HG02798 (cell line): Measurements from ENCODE around the gene YLPM1.

Experiments used
- ATAC-seq: cut with Tn5 transposase; IDR thresholded peaks from one replicate; pipeline ENCODE4 v1.9.1; 2021; ENCODE audit warnings: mild to moderate bottlenecking; ENCODE audit not compliant: unreplicated experiment, poor library complexity

YLPM1 gene

GRCh38 chr14:74867673-74868072, 104.6 kb downstream of the YLPM1 start:
- no peak for ATAC-seq

DNA sequence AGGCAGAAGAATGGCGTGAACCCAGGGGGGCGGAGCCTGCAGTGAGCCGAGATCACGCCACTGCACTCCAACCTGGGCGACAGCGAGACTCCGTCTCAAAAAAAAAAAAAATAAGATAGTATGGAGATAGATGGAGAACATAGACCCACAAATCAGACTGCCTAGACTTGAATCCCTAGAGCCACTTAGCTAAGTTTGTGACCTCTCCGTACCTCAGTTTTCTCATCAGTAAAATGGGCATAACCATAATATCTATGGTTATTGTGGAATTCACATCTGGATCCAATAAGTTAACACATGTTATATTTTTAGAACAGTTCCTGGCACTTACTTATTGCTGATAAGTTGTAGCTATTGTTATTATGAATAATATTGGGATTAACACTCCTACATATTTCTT, 105.6 kb downstream of the YLPM1 start:
- no peak for ATAC-seq

DNA sequence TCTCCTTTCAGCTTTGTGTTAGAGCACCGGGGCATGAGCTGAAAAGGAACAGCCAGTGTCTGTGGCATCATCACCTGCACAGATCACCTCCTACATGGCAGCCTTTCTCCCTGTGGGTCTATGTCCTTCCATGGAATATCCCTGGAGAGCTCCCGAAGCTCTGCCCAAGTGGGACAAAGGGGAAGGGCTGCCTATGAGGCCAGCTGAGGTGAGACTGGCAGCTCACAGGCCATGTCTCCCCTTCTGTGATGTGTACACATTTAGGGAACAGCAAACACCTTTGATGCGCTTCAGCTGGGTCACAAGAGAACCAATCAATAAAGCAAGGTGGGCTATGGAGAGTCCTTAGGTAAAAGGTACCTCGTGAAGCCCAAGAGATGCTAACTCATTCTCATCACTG, 108.7 kb downstream of the YLPM1 start:
- no peak for ATAC-seq

GRCh38 chr14:74875204-74875603, 112.1 kb downstream of the YLPM1 start:
- no peak for ATAC-seq

DNA sequence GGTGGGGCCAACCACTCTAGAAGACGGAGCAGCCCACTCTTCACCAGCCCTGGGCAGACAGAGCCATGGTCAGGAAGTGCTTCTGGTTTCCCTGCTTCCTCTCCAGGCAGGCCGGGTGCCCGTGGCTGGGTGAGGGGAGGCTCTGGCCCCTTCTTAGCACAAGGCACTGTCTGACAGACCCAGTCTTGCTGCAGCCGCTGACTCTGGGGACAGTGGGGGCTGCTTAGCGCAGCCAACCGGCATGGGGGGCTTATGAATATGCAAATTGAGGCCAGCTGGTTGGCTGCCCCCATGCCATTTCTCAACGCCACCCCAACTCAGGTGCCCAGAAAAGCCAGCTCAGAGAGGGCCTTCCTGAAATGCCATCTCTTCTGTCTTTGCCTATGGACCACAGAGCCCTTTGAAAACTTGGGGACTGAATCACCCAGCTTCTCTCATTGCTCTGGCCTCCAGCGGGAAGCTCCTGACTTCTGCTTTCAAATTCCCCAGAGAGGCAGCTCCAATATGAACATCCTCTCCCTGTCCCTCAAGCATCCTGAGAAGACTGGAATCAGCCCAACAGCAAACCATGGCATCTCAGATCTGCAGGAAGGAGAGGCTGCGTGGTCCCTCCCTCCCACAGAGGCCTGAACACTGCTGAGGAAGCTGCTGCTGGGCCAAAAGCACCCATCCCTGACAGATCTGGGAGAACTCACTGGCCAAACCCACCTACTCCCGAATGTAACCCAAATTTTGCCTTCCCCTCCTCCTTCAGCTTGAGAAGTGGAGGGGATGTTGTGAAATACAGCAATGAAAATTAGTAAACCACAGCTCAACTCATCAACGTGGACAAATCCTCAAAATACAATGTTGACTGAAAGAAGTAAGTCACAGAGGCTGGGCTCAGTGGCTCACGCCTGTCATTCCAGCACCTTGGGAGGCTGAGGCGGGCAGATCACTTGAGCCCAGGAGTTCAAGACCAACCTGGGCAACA, 113.1 kb downstream of the YLPM1 start, which contains the start of gene PROX2:
TSS of gene PROX2 (minus strand) at position 205 of the 973 bp plus-strand sequence. CDS start 12,311 bp downstream, outside the sequence.
- ATAC-seq, result no peak

GRCh38 chr14:74879427-74880182, 116.5 kb downstream of the YLPM1 start:
- ATAC-seq, result no peak

DNA sequence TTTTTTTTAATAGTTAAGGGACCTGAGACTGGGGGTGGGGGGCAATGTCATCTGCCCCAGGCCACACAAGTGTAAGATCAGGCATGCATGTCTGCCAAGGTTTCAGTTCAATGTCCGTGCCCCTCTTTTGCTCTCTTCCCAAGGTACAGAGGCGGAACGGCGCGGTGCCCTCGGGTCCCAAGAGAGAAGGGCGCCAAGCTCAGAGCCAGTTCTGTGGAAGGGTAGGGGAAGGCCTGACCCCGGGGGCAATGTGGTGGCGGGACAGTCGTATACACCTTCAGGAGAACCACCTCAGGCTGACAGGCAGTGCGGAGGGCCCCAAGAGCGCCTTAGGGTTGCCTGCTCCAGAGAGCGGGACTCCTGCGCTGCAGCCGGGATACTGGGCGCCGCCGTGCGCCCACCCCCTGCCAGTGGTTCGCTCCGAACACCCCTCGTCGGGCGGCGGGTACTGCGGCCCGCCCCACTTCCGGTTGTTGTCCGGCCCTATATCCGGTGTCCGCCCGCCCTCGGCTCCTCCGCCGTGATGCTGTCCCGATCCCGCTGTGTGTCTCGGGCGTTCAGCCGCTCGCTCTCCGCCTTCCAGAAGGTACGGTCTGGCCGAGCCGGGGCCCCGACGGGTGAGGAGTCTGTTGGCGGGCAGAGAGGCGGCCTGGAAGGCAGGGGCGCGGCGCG, 118.5 kb downstream of the YLPM1 start, which contains the start of gene DLST:
TSS of gene DLST (plus strand) at position 486 of the 672 bp plus-strand sequence. CDS start at position 524, 38 bp downstream.
- ATAC-seq, result peak; percentile 94

DNA sequence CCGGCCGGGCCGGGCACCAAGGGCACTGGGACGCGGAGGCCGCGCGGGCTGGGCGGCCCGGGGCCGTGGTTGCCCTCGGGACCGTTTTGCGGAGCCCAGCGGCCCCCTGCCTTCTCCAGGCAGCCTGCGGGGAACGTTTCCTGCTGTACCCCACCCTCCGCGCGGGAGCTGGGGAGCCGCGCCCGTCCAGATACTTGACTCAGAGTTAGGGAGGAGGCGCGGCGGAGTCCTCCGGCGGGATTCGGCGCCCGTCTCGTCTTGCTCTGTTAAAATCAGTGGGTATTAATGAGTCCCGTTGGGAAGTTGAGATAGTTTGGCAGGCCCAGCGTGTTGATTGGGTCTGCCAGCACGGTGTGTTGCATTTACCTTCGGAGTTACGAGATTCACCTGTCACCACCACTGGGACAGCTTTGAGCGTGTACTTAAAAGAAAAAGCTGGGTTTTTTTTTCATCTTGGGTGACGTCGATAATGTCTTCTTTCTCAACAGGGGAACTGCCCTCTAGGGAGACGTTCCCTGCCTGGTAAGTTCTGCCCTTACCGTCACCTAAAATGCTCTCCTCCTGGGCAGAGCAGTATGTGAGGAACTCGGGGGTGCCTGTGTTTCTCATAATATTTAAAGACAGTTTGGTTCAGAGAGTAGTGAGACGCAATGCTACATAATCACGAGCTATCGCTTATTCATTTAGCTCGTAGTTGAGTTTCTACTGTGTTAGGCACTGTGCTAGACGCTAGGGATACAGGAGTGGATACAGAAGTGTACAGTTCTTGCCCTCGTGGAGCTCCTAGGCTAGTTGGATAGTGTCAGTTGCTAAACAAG, 119.2 kb downstream of the YLPM1 start:
- ATAC-seq, result peak; percentile 45
